ENCODE results near the gene MECP2.
A peak's percentile ranks its signal among the peaks of the same experiment; 100 is the strongest.

Gene MECP2

DNA sequence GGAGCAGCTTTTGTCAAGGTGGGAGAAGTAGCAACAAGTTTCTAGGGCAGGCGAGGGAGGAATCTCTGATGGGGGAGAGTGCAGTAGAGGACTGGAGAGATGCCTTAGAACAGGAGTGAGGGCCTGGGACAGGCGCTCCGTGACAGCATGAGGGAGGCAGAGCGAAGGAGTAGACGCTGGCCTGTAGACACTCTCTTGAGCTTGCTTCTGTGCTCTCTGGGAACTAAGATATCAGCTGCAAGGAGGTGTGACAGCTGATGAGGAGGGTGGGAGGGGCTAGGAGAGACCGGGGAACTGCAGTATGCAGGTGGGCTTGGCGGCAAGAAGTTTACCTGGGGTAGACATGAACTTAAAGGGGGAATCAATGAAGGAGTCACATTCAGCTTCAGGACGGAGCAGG lies 35.7 kb downstream of the MECP2 start:
- no peak for DNase-seq (ENCODE audit: low read depth in 2 of 2)

DNA sequence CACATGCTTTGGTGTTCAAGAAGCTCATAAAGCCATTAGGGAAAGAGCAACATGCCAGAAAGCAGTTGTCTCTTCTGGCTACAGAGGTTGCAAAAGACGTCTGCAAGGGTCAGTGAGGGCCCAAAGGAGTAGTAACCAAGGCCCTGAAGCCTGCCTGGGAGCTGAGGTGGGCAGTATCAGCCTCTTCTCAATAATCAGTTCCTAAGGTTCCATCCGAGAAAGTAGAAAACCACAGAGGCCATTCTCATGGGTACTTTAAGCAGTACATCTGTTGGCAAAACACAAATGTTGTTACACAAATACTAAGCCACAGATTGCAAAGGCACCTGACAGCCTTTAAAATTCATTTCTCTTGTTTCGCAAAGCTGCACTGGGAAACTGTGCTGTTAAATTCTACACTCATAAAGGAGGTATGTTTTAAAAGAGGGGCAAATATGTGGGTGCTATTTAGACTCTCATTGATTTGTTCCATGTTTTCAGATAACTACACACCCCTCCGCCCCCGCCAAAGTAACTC lies 37.7 kb downstream of the MECP2 start:
- DNase-seq (ENCODE audit: low read depth in 2 of 2) = no peak

DNA sequence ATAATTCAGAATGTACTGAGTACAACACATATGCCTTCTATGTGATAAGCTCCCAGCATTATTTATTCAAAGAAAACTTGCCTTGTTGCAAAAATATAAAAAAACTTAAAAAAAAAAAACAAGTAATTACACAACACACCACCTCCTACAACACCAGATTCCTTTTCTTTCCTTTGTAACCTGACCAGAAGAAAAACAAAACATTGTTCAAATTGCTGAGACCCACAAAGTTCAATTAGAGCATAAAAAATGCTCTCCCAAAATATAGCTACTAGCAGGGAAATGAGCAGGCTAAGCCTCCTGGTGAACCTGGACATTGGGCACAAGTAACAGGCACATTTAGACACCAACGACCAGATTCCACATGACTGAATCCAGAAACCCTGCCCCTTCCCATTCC lies 38.3 kb downstream of the MECP2 start:
- DNase-seq (ENCODE audit: low read depth in 2 of 2) = no peak

DNA sequence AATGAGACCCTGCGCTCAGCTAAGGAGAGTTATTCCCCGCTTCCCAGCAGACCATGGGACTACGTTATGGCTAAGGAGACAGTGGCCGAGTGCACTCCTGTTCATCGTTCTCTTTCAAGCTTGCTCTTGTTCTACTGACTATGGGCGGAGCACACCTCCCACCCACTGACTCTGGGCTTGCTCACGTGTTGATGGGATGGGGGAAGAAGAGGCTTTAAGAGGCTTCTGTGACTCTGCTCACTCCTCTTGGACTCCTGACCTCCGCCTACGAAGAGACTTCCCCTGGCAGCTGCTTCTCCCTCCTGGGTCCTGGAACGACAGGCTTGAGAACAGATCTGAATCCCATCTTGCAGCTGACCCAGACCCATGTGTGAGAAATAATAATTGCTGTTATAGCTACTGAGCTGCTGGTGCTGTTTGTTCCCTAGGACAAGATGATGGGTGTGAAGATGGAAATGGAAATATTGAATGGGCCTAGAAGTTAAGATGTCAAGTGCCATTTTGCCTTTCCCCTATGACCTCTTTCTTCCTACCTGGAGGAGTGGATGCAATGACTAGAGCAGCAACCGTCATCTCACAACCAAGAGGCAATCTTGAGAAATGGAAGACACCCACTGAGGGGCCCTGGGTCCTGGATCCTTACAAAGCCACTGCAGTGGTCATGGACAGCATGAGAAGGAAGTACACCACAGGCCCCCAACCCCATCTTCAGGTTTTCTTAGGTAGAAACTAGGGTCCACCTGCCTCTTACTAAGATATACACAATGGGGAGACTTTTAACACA lies 39.1 kb downstream of the MECP2 start:
- no peak for DNase-seq (ENCODE audit: low read depth in 2 of 2)

DNA sequence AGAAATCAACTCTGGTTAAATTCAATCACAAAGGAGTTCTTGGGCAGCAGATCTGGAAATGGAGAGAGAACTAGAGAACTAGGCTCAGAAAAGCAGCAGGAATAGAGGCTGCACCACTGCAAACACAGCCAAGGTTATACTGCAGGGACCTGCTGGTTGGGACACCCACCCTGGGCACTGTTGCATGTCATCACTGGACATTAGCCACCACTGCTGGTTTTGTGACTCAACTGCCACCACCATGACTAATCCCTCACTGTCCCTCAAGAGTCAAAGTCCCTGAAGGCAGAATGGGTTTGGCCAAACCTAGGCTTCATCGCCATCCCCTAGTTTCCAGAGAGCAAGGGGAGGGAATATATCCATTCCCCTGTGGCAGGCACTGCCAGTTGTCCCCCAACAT lies 39.7 kb downstream of the MECP2 start:
- no peak for DNase-seq (ENCODE audit: low read depth in 2 of 2)

DNA sequence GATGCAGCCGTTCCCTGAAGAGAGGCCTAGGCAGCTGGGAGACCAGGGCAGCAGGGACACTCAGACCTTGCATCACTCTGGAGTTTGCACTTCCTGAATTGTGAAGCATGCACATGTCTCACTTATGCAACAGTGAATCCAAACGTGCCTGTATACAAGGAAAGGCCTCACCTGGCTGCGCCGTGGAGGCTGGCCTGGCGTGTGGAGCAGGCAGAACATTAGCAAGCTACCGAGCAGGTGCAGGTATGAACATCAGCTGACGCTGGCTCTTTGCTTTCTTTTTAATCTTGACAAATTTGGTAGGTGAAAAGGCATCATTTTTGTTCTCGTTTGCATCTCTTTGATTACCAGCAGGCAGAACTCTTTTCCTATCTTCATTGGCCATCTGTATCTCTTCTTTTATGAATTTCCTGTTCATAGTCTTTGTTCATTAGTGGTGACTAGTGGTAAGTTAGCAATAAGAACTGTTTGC lies 40.7 kb downstream of the MECP2 start:
- no peak for DNase-seq (ENCODE audit: low read depth in 2 of 2)

DNA sequence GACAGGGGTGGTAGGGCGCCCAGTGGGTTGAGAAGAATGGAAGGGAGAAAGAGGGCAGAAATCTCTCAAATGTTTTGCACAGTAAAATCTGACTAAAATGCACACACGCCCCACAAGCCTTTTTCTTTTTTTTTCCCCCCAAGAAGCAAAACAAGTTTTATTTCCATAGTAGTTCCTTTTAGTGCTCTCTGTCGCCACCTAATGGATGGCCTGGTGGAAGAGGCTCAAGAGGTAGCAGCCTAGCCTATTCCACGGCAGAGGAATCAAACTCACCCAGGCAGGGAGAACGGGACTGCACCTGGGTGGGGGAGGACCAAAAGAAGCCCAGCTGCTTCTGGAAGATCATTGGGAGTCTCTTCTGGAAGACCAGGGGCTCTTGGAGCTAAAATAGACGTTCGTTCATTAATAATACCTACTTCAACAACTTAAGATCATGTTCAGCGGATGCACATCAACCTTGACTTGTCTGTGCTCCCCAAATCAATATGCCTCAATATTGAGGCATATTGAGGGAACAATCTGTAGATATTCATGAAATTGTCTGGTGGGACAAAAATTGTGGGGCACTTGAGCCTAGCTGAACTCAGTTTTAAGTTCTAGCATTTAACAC lies 46.2 kb downstream of the MECP2 start:
- DNase-seq (ENCODE audit: low read depth in 2 of 2) = peak; percentile 10 to 20

DNA sequence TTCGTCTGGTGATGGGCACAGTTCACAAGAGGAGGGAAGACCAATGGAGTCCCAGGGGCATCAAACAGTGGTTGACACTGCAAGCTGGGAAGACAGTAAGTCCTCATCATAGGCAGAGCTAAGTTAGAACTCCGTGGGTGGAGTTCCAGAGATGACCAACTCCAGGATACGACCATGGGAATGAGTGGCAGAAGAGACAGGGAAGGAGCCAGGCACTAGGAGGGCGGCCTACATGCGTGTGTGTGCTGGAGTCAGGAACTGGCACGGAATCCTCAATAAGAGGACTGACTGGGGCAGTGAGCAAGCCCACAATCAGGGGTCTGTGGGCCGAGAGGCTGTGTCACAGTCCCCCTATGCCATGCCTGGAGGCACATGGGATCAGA lies 47.4 kb downstream of the MECP2 start:
- no peak for DNase-seq (ENCODE audit: low read depth in 2 of 2)

DNA sequence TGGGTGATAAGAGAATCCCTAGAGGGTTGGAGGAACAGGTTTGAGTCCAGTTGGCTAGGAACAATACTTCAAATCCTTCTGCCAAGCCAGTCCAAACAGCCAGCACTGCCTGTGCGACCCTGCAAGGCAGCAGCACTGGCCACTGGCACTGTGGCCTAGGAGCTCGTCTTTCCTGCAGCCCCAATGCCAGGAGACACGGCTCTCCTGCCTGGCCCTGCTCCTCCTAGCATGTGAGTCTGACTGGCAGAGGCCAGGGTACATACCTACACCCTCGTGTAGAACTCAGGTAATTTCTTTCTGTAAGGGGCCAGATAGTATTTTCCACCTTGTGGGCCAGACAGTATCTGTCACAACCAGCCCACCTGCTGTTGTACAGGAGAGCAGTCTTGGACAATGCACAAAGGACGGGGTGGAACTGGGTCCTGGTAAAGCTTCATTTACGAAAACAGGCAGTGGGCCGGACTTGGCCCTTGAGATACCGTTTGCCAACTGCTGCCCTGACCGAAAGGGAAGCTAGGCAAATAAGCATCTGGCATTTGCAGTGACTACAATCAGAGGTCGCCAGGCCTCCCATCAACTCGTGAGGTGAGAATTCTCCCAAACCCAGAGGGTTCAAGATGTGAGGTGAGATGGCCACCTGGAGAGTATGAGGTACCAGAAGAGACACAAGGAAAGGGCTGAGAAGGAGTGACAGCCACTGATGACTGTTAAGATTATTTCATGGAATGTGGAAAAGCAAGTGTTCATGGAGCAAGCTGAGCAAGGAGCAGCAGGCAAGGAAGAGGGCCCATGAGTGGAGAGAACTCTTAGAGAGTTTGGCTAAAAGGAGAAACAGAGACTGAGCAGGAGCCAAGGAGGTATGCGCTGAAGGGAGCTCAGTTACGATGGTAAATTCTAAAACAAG lies 48.1 kb downstream of the MECP2 start:
- DNase-seq (ENCODE audit: low read depth in 2 of 2) = no peak

DNA sequence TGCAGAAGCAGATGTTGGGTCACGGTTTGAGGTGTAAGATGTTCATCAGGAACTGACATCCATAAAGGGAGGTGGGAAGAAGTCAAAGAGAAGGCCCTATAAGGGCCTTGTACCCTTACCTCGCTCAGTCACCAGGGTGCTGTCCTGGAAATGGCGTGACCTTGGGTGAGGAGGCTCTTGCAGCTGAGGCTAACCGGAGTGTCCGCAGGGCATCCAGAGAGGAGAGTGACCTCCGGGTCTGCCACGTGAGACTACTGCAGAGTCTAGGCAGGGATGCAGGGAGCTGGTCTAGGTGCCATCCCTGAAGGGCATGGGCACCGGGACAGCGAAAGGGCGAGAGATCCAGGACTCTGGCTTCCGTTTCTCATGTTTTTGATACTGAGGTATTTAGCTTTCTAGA lies 49.1 kb downstream of the MECP2 start:
- no peak for DNase-seq (ENCODE audit: low read depth in 2 of 2)

DNA sequence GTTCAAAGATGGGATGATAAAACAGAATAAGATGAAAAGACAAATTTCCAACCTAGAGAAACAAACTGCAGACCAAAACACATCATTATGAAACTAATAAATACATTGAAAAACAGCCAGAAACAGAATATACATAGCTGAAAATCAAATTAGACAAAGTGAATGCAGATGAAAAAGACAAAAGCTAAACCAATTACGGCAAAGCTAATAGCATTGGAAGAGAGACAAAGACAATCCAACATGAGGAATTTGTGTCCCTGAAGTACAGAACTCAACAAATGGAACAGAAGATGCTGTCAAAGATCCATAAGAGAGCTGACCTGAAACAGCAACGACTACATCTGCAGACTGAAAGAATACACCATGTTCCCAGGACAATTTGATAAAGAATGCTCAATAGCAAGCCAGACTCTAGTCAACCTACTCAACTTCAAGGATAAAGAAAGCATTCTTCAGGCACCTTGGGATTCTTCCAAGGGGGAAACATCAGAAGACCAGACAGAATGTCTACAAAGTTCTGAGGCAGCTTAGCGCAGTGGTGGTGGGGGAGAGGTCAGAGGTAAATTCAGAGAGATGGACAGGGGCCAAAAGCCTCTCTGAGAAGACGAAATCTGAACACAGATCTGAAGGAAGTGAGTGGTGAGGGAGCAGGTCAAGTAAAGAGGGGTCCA lies 50.4 kb downstream of the MECP2 start:
- DNase-seq (ENCODE audit: low read depth in 2 of 2) = no peak

DNA sequence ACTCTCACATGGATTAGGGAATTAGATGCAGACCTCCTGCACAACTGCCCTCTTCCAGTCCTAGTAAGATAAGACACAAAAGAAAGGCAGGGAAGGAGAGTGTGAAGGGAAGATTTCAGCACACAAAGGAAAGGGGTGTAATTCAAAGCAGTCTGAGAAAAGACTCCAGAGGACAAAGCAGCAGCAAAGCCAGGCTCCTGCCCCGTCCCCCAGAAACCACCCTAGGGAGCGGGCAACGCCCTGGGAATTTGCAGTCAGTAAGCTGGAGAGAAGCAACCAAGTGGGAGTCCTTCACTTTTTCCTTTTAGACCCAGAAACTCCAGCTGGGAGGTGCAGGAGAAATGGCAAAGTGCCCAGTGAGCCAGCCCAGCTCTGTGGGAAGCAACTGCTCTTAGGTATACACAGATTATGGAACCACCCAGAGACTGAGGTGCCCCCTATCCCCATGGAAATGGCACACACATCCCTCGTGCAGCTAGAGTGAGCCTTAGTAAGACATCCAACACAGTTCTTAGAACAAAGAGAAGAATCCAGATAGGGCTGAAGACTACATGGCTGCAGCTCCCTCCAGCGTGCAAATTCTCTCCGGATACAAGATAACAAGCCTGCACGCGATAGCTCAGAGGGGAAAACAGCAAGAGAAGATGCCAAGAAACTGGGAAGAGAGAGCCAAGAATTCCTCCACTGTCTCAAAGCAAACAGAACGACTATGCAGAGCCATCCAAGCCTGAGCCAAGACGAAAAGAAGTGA lies 51.3 kb downstream of the MECP2 start:
- no peak for DNase-seq (ENCODE audit: low read depth in 2 of 2)

DNA sequence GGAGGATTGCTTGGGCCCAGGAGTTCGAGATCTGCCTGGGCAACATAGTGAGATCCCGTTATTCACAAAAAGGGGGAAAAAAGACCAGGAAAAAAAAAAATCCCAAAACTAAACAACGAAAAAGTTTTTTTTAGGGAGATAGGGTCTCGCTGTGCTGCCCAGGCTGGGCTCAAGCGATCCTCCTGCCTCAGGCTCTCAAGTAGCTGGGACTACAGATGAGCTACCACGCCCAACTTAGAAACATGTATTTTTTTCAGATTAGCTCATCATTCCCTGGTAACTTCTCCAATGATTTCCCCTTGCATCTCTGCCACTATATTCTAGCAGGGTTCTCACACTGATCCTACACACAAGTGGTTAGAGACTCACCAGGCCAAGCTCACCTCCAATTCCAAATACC lies 53.4 kb downstream of the MECP2 start:
- no peak for DNase-seq (ENCODE audit: low read depth in 2 of 2)

DNA sequence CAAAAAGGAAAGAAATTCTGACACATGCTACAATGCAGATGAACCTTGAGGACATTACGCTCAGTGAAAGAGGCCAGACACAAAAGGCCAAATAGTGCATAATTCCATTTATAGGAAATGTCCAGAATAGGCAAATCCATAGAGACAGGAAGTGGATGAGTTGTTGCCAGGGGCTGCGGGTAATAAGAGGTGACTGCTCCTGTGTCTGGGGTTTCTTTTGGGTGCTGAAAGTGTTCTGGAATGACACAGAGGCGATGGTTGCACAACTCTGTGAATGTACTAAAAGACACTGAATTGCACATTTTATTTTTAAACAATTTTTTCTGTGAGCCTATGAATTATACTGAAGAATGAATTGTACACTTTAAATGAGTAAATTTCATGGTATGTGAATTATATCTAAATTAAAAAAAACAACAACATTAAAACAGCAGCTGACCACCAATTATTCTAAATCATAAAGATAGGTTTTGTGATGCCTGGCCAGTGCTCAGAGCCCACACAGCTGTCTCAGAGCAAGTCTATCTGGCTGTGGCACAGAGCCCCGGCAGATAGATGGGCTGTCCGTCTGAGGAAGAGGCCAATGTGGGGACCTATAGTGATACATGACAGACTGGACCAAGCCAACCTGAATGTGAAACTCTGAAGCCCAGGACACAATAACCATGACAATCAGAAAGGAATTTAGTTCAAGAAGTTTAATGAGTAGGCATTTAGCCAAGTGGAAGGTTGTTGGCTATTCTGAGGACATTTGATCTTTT lies 54.3 kb downstream of the MECP2 start:
- DNase-seq (ENCODE audit: low read depth in 2 of 2) = no peak

DNA sequence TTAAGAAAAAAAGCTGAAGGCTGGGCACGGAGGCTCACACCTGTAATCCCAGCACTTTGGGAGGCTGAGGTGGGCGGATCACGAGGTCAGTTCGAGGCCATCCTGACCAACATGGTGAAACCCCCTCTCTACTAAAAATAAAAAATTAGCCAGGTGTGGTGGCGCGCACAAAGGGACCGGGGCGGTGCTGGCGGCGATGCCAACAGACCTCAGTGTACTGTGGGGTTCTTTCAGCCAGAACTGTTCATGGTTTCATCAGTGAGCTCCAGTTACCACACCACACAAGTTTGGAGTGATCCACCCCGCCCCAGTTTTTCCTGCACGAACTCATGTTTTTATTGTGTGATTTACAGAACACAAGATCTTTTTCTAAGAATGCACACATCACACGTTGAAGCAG lies 56.7 kb downstream of the MECP2 start:
- no peak for DNase-seq (ENCODE audit: low read depth in 2 of 2)

DNA sequence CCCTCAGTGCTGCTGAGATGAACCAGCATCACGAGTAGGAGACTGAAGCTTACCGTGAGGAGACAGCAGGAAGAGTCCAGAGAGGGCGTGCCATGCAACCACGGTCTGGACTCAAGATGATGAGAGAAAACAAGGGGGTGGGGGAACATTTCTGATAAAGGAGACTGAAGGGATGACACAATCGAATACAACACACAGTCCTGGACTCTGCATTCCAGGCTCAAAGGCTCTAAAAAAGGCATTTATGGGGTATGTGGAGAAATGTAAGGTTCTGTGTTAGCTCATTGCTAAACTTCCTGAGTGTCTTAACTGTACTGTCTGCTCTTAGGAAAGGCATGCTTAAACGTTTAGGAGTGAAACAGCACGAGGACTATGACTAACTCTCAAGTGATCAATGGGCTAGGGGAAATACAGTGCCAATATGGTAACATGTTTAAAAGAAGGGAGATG lies 57.2 kb downstream of the MECP2 start:
- DNase-seq (ENCODE audit: low read depth in 2 of 2) = no peak

DNA sequence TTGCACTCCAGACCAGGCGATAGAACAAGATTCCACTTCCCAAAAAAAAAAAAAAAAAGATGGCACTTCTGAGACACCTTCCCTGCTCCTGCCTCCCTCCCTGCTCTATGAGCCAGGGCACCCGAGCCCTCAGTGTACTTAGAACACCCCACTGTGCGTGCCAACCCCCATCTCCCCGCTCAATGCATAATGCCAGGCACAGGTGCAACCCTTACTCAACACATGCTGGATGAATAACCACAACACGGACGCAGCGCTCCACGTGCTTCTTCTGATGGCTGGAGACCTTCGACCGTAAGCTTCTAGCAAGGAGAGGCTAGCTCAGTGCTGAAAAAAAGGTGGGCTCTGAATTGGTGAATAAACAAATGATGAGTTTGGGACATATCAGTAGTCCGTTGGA lies 57.9 kb downstream of the MECP2 start:
- DNase-seq (ENCODE audit: low read depth in 2 of 2) = no peak

DNA sequence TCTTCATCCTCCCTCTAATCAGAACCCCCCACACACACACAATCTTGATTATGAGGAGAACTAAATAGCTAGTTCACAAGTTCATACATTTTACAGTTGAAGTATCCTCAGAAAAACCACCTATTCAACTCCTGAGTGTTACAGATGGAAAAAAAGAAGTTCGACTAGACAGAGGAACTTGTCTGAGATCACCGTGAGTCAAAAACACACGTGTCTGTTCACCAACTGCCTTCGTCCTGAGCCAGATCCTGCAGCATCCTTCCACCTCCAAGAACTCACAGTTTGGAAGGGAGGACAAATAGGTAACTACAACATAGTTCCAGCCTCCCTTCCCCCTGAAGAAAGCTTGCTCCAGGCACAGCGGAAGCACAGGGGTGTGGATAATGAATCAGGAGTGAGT lies 58.9 kb downstream of the MECP2 start:
- DNase-seq (ENCODE audit: low read depth in 2 of 2) = no peak

DNA sequence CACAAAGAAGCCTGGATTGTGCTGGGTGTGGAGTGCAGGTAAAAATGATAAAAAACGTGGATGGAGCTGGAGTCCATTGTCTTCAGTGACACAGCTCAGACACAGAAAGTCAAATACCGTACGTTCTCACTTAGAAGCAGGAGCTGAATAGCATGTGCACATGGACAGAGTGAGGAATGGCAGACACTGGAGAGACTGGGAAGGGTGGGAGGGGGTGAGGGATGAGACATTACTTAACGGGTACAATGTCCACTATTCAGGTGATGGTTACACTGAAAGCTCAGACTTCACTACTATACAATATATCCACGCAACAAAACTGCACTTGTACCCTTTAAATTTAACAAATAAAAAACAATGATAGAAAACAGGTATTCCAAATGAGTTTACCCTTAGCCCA lies 59.8 kb downstream of the MECP2 start:
- DNase-seq (ENCODE audit: low read depth in 2 of 2) = no peak

DNA sequence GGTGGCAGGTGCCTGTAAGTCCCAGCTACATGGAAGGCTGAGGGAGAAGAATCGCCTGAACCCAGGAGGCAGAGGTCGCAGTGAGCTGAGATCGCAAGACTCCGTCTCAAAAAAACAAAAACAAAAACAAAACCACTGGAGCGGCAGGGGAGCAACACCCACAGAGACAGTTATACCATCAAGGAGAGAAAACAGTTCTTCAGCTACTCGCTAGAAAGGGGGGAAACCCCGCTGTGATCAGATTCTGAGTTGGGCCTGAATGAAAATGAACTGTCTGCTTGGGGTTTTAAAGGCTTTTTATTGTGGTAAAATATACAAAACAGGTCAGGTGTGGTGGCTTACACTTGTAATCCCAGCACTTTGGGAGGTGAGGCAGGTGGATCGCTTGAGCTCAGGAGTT lies 61.0 kb downstream of the MECP2 start:
- DNase-seq (ENCODE audit: low read depth in 2 of 2) = no peak
